HG03457 (cell line): ENCODE measurements around the gene CARS2.

Experiments
- ATAC-seq: cut with Tn5 transposase; IDR thresholded peaks from one replicate; pipeline ENCODE4 v1.9.1; 2021; ENCODE audit warnings: moderate number of reproducible peaks; ENCODE audit not compliant: unreplicated experiment

Gene CARS2

GRCh38 chr13:110653851-110654250 lies 52.1 kb downstream of the CARS2 start:
- ATAC-seq, result no peak

- no peak for ATAC-seq
Measured at GRCh38 chr13:110653271-110653670, 52.6 kb downstream of the CARS2 start.

GRCh38 chr13:110652764-110653163 lies 53.2 kb downstream of the CARS2 start:
- ATAC-seq, result no peak

GRCh38 chr13:110652231-110652730 lies 53.6 kb downstream of the CARS2 start:
- ATAC-seq, result no peak

- ATAC-seq, result no peak
Measured at GRCh38 chr13:110651726-110652230, 54.1 kb downstream of the CARS2 start.

- ATAC-seq, result no peak
Measured at GRCh38 chr13:110651271-110651670, 54.6 kb downstream of the CARS2 start.

GRCh38 chr13:110650436-110650835 lies 55.5 kb downstream of the CARS2 start:
- ATAC-seq, result no peak

- no peak for ATAC-seq
Measured at GRCh38 chr13:110649551-110649950, 56.4 kb downstream of the CARS2 start.

GRCh38 chr13:110648848-110649421 lies 57.0 kb downstream of the CARS2 start:
- no peak for ATAC-seq

GRCh38 chr13:110648146-110648819 lies 57.6 kb downstream of the CARS2 start:
- no peak for ATAC-seq

- no peak for ATAC-seq
Measured at GRCh38 chr13:110647365-110647737, 58.6 kb downstream of the CARS2 start.

GRCh38 chr13:110646442-110647364 lies 59.2 kb downstream of the CARS2 start:
- ATAC-seq, result no peak

- ATAC-seq, result no peak
Measured at GRCh38 chr13:110645750-110646149, 60.2 kb downstream of the CARS2 start.

GRCh38 chr13:110644892-110645521 lies 60.9 kb downstream of the CARS2 start:
- ATAC-seq, result peak; percentile 74

GRCh38 chr13:110643768-110644421 lies 62.0 kb downstream of the CARS2 start:
- ATAC-seq, result no peak

GRCh38 chr13:110643324-110643723 lies 62.6 kb downstream of the CARS2 start:
- no peak for ATAC-seq

- ATAC-seq, result no peak
Measured at GRCh38 chr13:110642291-110642981, 63.5 kb downstream of the CARS2 start.

- ATAC-seq, result no peak
Measured at GRCh38 chr13:110641055-110642015, 64.6 kb downstream of the CARS2 start.

GRCh38 chr13:110640591-110641029 lies 65.3 kb downstream of the CARS2 start:
- ATAC-seq, result no peak
